ENCODE measurements around the gene CABLES1.

Gene CABLES1

GRCh38 chr18:23165271-23166068 is 30.2 kb downstream of the CABLES1 start:
- DNase-seq (ENCODE audit: extremely low read depth in 1 of 2, low read depth in 1 of 2) = no peak

GRCh38 chr18:23166891-23167541 is 31.7 kb downstream of the CABLES1 start:
- no peak for DNase-seq (ENCODE audit: extremely low read depth in 1 of 2, low read depth in 1 of 2)

- DNase-seq (ENCODE audit: extremely low read depth in 1 of 2, low read depth in 1 of 2) = no peak
These were observed 34.4 kb downstream of the CABLES1 start for GRCh38 chr18:23169673-23170044.

- DNase-seq (ENCODE audit: extremely low read depth in 1 of 2, low read depth in 1 of 2) = no peak
These were observed 34.9 kb downstream of the CABLES1 start for GRCh38 chr18:23170137-23170536.

- DNase-seq (ENCODE audit: extremely low read depth in 1 of 2, low read depth in 1 of 2) = no peak
These were observed 36.4 kb downstream of the CABLES1 start for GRCh38 chr18:23171581-23172156.

- no peak for DNase-seq (ENCODE audit: extremely low read depth in 1 of 2, low read depth in 1 of 2)
These were observed 37.5 kb downstream of the CABLES1 start for GRCh38 chr18:23172591-23173380.

GRCh38 chr18:23173912-23174311 is 38.6 kb downstream of the CABLES1 start:
- no peak for DNase-seq (ENCODE audit: extremely low read depth in 1 of 2, low read depth in 1 of 2)

- DNase-seq (ENCODE audit: extremely low read depth in 1 of 2, low read depth in 1 of 2) = no peak
These were observed 41.6 kb downstream of the CABLES1 start for GRCh38 chr18:23176701-23177432.

GRCh38 chr18:23177433-23178072 is 42.3 kb downstream of the CABLES1 start:
- DNase-seq (ENCODE audit: extremely low read depth in 1 of 2, low read depth in 1 of 2) = no peak

GRCh38 chr18:23178201-23178600 is 42.9 kb downstream of the CABLES1 start:
- no peak for DNase-seq (ENCODE audit: extremely low read depth in 1 of 2, low read depth in 1 of 2)

GRCh38 chr18:23178661-23179081 is 43.4 kb downstream of the CABLES1 start:
- DNase-seq (ENCODE audit: extremely low read depth in 1 of 2, low read depth in 1 of 2) = no peak

- no peak for DNase-seq (ENCODE audit: extremely low read depth in 1 of 2, low read depth in 1 of 2)
These were observed 44.1 kb downstream of the CABLES1 start for GRCh38 chr18:23179416-23179815.

- no peak for DNase-seq (ENCODE audit: extremely low read depth in 1 of 2, low read depth in 1 of 2)
These were observed 46.3 kb downstream of the CABLES1 start for GRCh38 chr18:23181547-23181946.

GRCh38 chr18:23182606-23183005 is 47.3 kb downstream of the CABLES1 start:
- DNase-seq (ENCODE audit: extremely low read depth in 1 of 2, low read depth in 1 of 2) = no peak

GRCh38 chr18:23183411-23184150 is 48.3 kb downstream of the CABLES1 start:
- no peak for DNase-seq (ENCODE audit: extremely low read depth in 1 of 2, low read depth in 1 of 2)

GRCh38 chr18:23186781-23187180 is 51.5 kb downstream of the CABLES1 start:
- no peak for DNase-seq (ENCODE audit: extremely low read depth in 1 of 2, low read depth in 1 of 2)

GRCh38 chr18:23188068-23188760 is 52.9 kb downstream of the CABLES1 start:
- DNase-seq (ENCODE audit: extremely low read depth in 1 of 2, low read depth in 1 of 2) = no peak

- no peak for DNase-seq (ENCODE audit: extremely low read depth in 1 of 2, low read depth in 1 of 2)
These were observed 53.8 kb downstream of the CABLES1 start for GRCh38 chr18:23189099-23189498.

Data from stimulated activated CD8-positive, alpha-beta memory T cell treated with anti-CD3 and anti-CD28 coated beads, Interleukin-7, amount 100 ng/mL, for 48 hours (primary cell).